Glomerular endothelial cell (primary cell): ENCODE measurements around the gene GPD1L. TPM values are rescaled to one million over a fixed set of nuclear protein-coding genes. Genes with fewer than 3 reads are reported as not detected.

Experiments used
- DNase-seq: peaks from one replicate; pipeline ENCODE4 v3.0.0-alpha.2; 2011; ENCODE audit warnings: low read depth, low spot score; ENCODE audit errors: extremely low read depth
- total RNA-seq: library from RNA; depleted of rRNA; stranded (reverse); fragments of >200 nt; gene quantifications from 2 replicates; pipeline ENCODE4 v1.2.3, GENCODE V29; 2015

GPD1L gene
- total RNA-seq, 1 donor from 2014 or later = 8.3 TPM

DNA sequence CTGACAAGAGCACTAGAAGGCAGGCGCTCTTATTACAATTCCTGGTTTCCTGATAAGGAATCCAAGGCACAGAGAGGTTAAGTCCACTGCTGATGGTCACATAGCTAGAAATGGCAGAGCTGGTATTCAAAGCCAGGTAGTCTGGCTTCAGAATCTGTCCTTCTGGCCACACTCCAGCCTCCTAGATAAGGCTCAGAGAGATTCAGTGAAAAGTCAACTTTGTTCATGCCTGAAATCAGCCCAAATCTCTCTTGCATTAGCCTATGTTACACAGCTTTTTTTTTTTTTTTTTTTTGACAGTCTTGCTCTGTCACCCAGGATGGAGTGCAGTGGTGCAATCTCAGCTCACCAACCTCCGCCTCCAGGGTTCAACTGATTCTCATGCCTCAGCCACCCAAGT, 110.9 kb downstream of the GPD1L start:
- no peak for DNase-seq

Other genes starting within 250 kb of the GPD1L start
- gene OSBPL10, start 125.4 kb upstream of the GPD1L start, total RNA-seq = 66.9 and 80.4 TPM in 2 replicates
- 1.2 and 1.5 TPM in 2 replicates for gene ZNF860, start 124.9 kb upstream of the GPD1L start, total RNA-seq
- 2.7 and 5.6 TPM in 2 replicates for gene CMTM8, start 132.1 kb downstream of the GPD1L start, total RNA-seq